Activated T-helper 2 cell treated with anti-CD3 and anti-CD28 coated beads, Interferon-gamma antibody, Interleukin-2, Interleukin-4, amounts not matched to agents 10 μg/mL and 5 μg/mL and 100 μg/mL, durations not matched to agents 14 hours and 24 hours and 36 hours (primary cell): ENCODE results near the gene ABCC6. TPM values are rescaled to one million over a fixed set of nuclear protein-coding genes. Genes with fewer than 3 reads are reported as not detected.
"Not testable (repeated sequence)": the region's sequence is repeated elsewhere in the genome, so short reads cannot be mapped to it uniquely, and the experiment has no call there.

Experiments
- DNase-seq: peaks from one replicate; pipeline ENCODE4 v3.0.0; 2021; ENCODE audit warnings: low spot score
- H3K27ac Mint-ChIP-seq: one replicate; pipeline ENCODE4 v1.8.0; 2021; ENCODE audit warnings: mixed read lengths
- H3K27me3 Mint-ChIP-seq: one replicate; pipeline ENCODE4 v1.8.0; 2021; ENCODE audit warnings: low read depth, mixed read lengths
- H3K36me3 Mint-ChIP-seq: one replicate; pipeline ENCODE4 v1.8.0; 2021; ENCODE audit warnings: low read depth, mixed read lengths
- H3K4me1 Mint-ChIP-seq: one replicate; pipeline ENCODE4 v1.8.0; 2021; ENCODE audit warnings: low read depth, mixed read lengths
- H3K4me3 Mint-ChIP-seq: one replicate; pipeline ENCODE4 v1.8.0; 2021; ENCODE audit warnings: low read depth, mild to moderate bottlenecking, moderate library complexity, mixed read lengths
- H3K9me3 Mint-ChIP-seq: one replicate; pipeline ENCODE4 v1.8.0; 2021; ENCODE audit warnings: mixed read lengths
- intact Hi-C: fragments of 100-400 bp; cut with micrococcal nuclease; formaldehyde crosslinking; loops from one replicate; pipeline ENCODE4 v1.15.1; 2023
- total RNA-seq: library from RNA; stranded (reverse); gene quantifications from 2 replicates; pipeline ENCODE4 v1.2.3, GENCODE V29; 2022

ABCC6 gene
- not detected in 2 replicates for total RNA-seq

- H3K36me3 Mint-ChIP-seq, H3K27ac Mint-ChIP-seq, DNase-seq, H3K4me3 Mint-ChIP-seq, H3K27me3 Mint-ChIP-seq, H3K9me3 Mint-ChIP-seq, H3K4me1 Mint-ChIP-seq, intact Hi-C loops: not testable (repeated sequence)
Measured at GRCh38 chr16:16222850-16223661, at the start of gene ABCC6. Gene ABCC6, minus strand, starts transcription at chr16:16223494. Its CDS starts 60 bp downstream, at chr16:16223434.

GRCh38 chr16:16272573-16273221 is 49.4 kb upstream of the ABCC6 start:
- H3K9me3 Mint-ChIP-seq, H3K4me1 Mint-ChIP-seq, H3K27ac Mint-ChIP-seq, H3K27me3 Mint-ChIP-seq, intact Hi-C loops, H3K4me3 Mint-ChIP-seq, DNase-seq, H3K36me3 Mint-ChIP-seq: not testable (repeated sequence)

- H3K4me3 Mint-ChIP-seq, H3K27me3 Mint-ChIP-seq, H3K9me3 Mint-ChIP-seq, H3K4me1 Mint-ChIP-seq, intact Hi-C loops, DNase-seq, H3K27ac Mint-ChIP-seq: not testable (repeated sequence)
- peaks cover 11% of the 10 kb centered on the region for H3K36me3 Mint-ChIP-seq
Measured at GRCh38 chr16:16271658-16272057, 48.4 kb upstream of the ABCC6 start.

- intact Hi-C loops, H3K9me3 Mint-ChIP-seq, H3K27me3 Mint-ChIP-seq, DNase-seq, H3K4me3 Mint-ChIP-seq, H3K27ac Mint-ChIP-seq, H3K4me1 Mint-ChIP-seq: not testable (repeated sequence)
- peaks cover 11% of the 10 kb centered on the region for H3K36me3 Mint-ChIP-seq
Measured at GRCh38 chr16:16268185-16268808, 45.0 kb upstream of the ABCC6 start.

GRCh38 chr16:16267708-16268107 is 44.4 kb upstream of the ABCC6 start:
- DNase-seq, H3K4me3 Mint-ChIP-seq, H3K4me1 Mint-ChIP-seq, intact Hi-C loops, H3K9me3 Mint-ChIP-seq, H3K27me3 Mint-ChIP-seq, H3K27ac Mint-ChIP-seq: not testable (repeated sequence)
- peaks cover 11% of the 10 kb centered on the region for H3K36me3 Mint-ChIP-seq

GRCh38 chr16:16265044-16265443 is 41.8 kb upstream of the ABCC6 start:
- H3K4me1 Mint-ChIP-seq, H3K27me3 Mint-ChIP-seq, H3K9me3 Mint-ChIP-seq, H3K4me3 Mint-ChIP-seq, intact Hi-C loops, DNase-seq, H3K27ac Mint-ChIP-seq: not testable (repeated sequence)
- H3K36me3 Mint-ChIP-seq, result peaks cover 11% of the 10 kb centered on the region

- H3K27me3 Mint-ChIP-seq, H3K4me3 Mint-ChIP-seq, H3K9me3 Mint-ChIP-seq, DNase-seq, H3K27ac Mint-ChIP-seq, H3K4me1 Mint-ChIP-seq, intact Hi-C loops: not testable (repeated sequence)
- H3K36me3 Mint-ChIP-seq, result peaks cover 13% of the 10 kb centered on the region
Measured at GRCh38 chr16:16263947-16264346, 40.7 kb upstream of the ABCC6 start.

GRCh38 chr16:16262954-16263555 is 39.8 kb upstream of the ABCC6 start:
- H3K27me3 Mint-ChIP-seq, H3K4me3 Mint-ChIP-seq, H3K9me3 Mint-ChIP-seq, H3K27ac Mint-ChIP-seq, DNase-seq, H3K4me1 Mint-ChIP-seq, intact Hi-C loops: not testable (repeated sequence)
- peaks cover 10% of the 10 kb centered on the region for H3K36me3 Mint-ChIP-seq

- DNase-seq, H3K9me3 Mint-ChIP-seq, H3K36me3 Mint-ChIP-seq, H3K27ac Mint-ChIP-seq, H3K27me3 Mint-ChIP-seq, intact Hi-C loops, H3K4me3 Mint-ChIP-seq, H3K4me1 Mint-ChIP-seq: not testable (repeated sequence)
Measured at GRCh38 chr16:16259971-16260370, 36.7 kb upstream of the ABCC6 start.

GRCh38 chr16:16258822-16259221 is 35.5 kb upstream of the ABCC6 start:
- H3K4me3 Mint-ChIP-seq, intact Hi-C loops, H3K4me1 Mint-ChIP-seq, H3K9me3 Mint-ChIP-seq, DNase-seq, H3K27ac Mint-ChIP-seq, H3K27me3 Mint-ChIP-seq: not testable (repeated sequence)
- H3K36me3 Mint-ChIP-seq, result peaks cover 11% of the 10 kb centered on the region

GRCh38 chr16:16257301-16257923 is 34.1 kb upstream of the ABCC6 start:
- H3K4me1 Mint-ChIP-seq, H3K27me3 Mint-ChIP-seq, H3K4me3 Mint-ChIP-seq, DNase-seq, intact Hi-C loops, H3K9me3 Mint-ChIP-seq, H3K27ac Mint-ChIP-seq: not testable (repeated sequence)
- H3K36me3 Mint-ChIP-seq, result peaks cover 11% of the 10 kb centered on the region

- H3K27me3 Mint-ChIP-seq, H3K27ac Mint-ChIP-seq, H3K4me1 Mint-ChIP-seq, H3K4me3 Mint-ChIP-seq, H3K9me3 Mint-ChIP-seq, intact Hi-C loops, DNase-seq, H3K36me3 Mint-ChIP-seq: not testable (repeated sequence)
Measured at GRCh38 chr16:16252377-16252776, 29.1 kb upstream of the ABCC6 start.
